Gastroesophageal sphincter (tissue), 3 donors: ENCODE measurements around the gene FOXL3.

Source experiments
- CTCF ChIP-seq, 4 experiments: fragments of 200-600 bp in 2 of 4; fragments of 450-650 bp in 2 of 4; sonication (generic) in 1 of 4; IDR thresholded peaks; one replicate each; pipeline ENCODE4 v1.5.1; 2017 to 2019; ENCODE audit warnings: antibody characterized with exemption in 4 of 4, mild to moderate bottlenecking in 2 of 4, moderate library complexity in 2 of 4
- POLR2AphosphoS5 ChIP-seq: sonication (generic); formaldehyde crosslinking; IDR thresholded peaks from one replicate; pipeline ENCODE4 v1.6.1; 2017; ENCODE audit warnings: antibody characterized with exemption

GRCh38 chr7:252216-252965 lies 37.6 kb upstream of the FOXL3 start:
- TF ChIP-seq CTCF (IDR thresholded peaks at IDR 0.05) (no peak), POLR2AphosphoS5 (no peak)
